IPS-11a (cell line): Measurements from ENCODE around the gene OR10K2.
"Not testable (repeated sequence)": the region's sequence is repeated elsewhere in the genome, so short reads cannot be mapped to it uniquely, and the experiment has no call there.

Experiments
- H3K4me3 ChIP-seq: one replicate; pipeline ENCODE4 v1.5.1; 2013; ENCODE audit warnings: low read depth, low read length, control low read depth

OR10K2 gene

GRCh38 chr1:158426137-158426536 lies at the start of gene OR10K2:
Gene OR10K2 (minus strand): TSS chr1:158426237. CDS start chr1:158420866, 5,371 bp downstream.
- no peak within 1 kb of the TSS for H3K4me3 ChIP-seq

- H3K4me3 ChIP-seq, result no peak within 1 kb of the TSS
Measured at GRCh38 chr1:158471920-158472319, 45.9 kb upstream of the OR10K2 start, which contains the start of gene OR10R2. Gene OR10R2 (plus strand): TSS chr1:158472220. CDS start chr1:158472326, 106 bp downstream.

GRCh38 chr1:158461534-158461933 lies 35.5 kb upstream of the OR10K2 start, which contains the start of gene OR10K1:
Gene OR10K1 (plus strand): TSS chr1:158461834. CDS start chr1:158465562, 3,728 bp downstream.
- no peak within 1 kb of the TSS for H3K4me3 ChIP-seq

GRCh38 chr1:158458263-158458662 lies 32.2 kb upstream of the OR10K2 start:
- H3K4me3 ChIP-seq, result no peak overlapping the region

- no peak overlapping the region for H3K4me3 ChIP-seq
Measured at GRCh38 chr1:158457246-158457645, 31.2 kb upstream of the OR10K2 start.

GRCh38 chr1:158454537-158454936 lies 28.5 kb upstream of the OR10K2 start:
- H3K4me3 ChIP-seq, result no peak overlapping the region

GRCh38 chr1:158445376-158445775 lies 19.3 kb upstream of the OR10K2 start:
- H3K4me3 ChIP-seq, result no peak overlapping the region

- H3K4me3 ChIP-seq, result no peak overlapping the region
Measured at GRCh38 chr1:158434741-158435140, 8.7 kb upstream of the OR10K2 start.

GRCh38 chr1:158430163-158430562 lies 4.1 kb upstream of the OR10K2 start:
- H3K4me3 ChIP-seq, result not testable (repeated sequence)

GRCh38 chr1:158425027-158425426 lies 1.0 kb downstream of the OR10K2 start:
- H3K4me3 ChIP-seq, result no peak overlapping the region

- H3K4me3 ChIP-seq, result no peak overlapping the region
Measured at GRCh38 chr1:158422212-158422611, 3.8 kb downstream of the OR10K2 start.

GRCh38 chr1:158417586-158417985 lies 8.5 kb downstream of the OR10K2 start:
- H3K4me3 ChIP-seq, result no peak overlapping the region

GRCh38 chr1:158414651-158415345 lies 11.2 kb downstream of the OR10K2 start:
- no peak overlapping the region for H3K4me3 ChIP-seq

GRCh38 chr1:158407092-158407491 lies 18.9 kb downstream of the OR10K2 start:
- H3K4me3 ChIP-seq, result no peak overlapping the region

GRCh38 chr1:158400871-158401270 lies 25.2 kb downstream of the OR10K2 start:
- no peak overlapping the region for H3K4me3 ChIP-seq

GRCh38 chr1:158398818-158399514 lies 27.1 kb downstream of the OR10K2 start, which contains the start of gene OR10T2:
Gene OR10T2 (minus strand): TSS chr1:158399466. CDS start chr1:158399466, 0 bp downstream.
- no peak within 1 kb of the TSS for H3K4me3 ChIP-seq

- no peak overlapping the region for H3K4me3 ChIP-seq
Measured at GRCh38 chr1:158396646-158397045, 29.4 kb downstream of the OR10K2 start.

GRCh38 chr1:158393476-158393875 lies 32.6 kb downstream of the OR10K2 start:
- no peak overlapping the region for H3K4me3 ChIP-seq

GRCh38 chr1:158391099-158391498 lies 34.9 kb downstream of the OR10K2 start:
- no peak overlapping the region for H3K4me3 ChIP-seq

- H3K4me3 ChIP-seq, result no peak overlapping the region
Measured at GRCh38 chr1:158390331-158390730, 35.7 kb downstream of the OR10K2 start.

- H3K4me3 ChIP-seq, result no peak overlapping the region
Measured at GRCh38 chr1:158374860-158375259, 51.2 kb downstream of the OR10K2 start.

- not testable (repeated sequence) for H3K4me3 ChIP-seq
Measured at GRCh38 chr1:158374101-158374500, 51.9 kb downstream of the OR10K2 start.
